HG03060 (cell line): ENCODE measurements around the gene OS9.
"Not testable (repeated sequence)": the region's sequence is repeated elsewhere in the genome, so short reads cannot be mapped to it uniquely, and the experiment has no call there.

Experiments
- ATAC-seq: cut with Tn5 transposase; IDR thresholded peaks from one replicate; pipeline ENCODE4 v1.9.1; 2021; ENCODE audit warnings: low read depth, moderate number of reproducible peaks; ENCODE audit not compliant: unreplicated experiment

Gene OS9

GRCh38 chr12:57694459-57695019 is 607 bp downstream of the OS9 start:
- no peak for ATAC-seq

GRCh38 chr12:57695770-57696432 is 2.0 kb downstream of the OS9 start:
- no peak for ATAC-seq

- no peak for ATAC-seq
Observed at GRCh38 chr12:57697076-57697475, 3.1 kb downstream of the OS9 start.

- ATAC-seq = no peak
Observed at GRCh38 chr12:57698414-57698813, 4.5 kb downstream of the OS9 start.

- no peak for ATAC-seq
Observed at GRCh38 chr12:57700317-57700716, 6.4 kb downstream of the OS9 start.

- no peak for ATAC-seq
Observed at GRCh38 chr12:57707250-57707649, 13.3 kb downstream of the OS9 start.

- ATAC-seq = no peak
Observed at GRCh38 chr12:57708296-57708695, 14.4 kb downstream of the OS9 start.

- ATAC-seq = no peak
Observed at GRCh38 chr12:57712701-57713100, 18.8 kb downstream of the OS9 start.

GRCh38 chr12:57713209-57713608 is 19.3 kb downstream of the OS9 start:
- no peak for ATAC-seq

GRCh38 chr12:57715036-57715748 is 21.3 kb downstream of the OS9 start:
- ATAC-seq = not testable (repeated sequence)

GRCh38 chr12:57715786-57716185 is 21.9 kb downstream of the OS9 start:
- no peak for ATAC-seq

- no peak for ATAC-seq
Observed at GRCh38 chr12:57716305-57716704, 22.4 kb downstream of the OS9 start.

- ATAC-seq = no peak
Observed at GRCh38 chr12:57717131-57717530, 23.2 kb downstream of the OS9 start.

GRCh38 chr12:57717846-57718640 is 24.1 kb downstream of the OS9 start:
- ATAC-seq = no peak

- no peak for ATAC-seq
Observed at GRCh38 chr12:57718641-57719528, 25.0 kb downstream of the OS9 start.

- ATAC-seq = no peak
Observed at GRCh38 chr12:57719777-57720605, 26.1 kb downstream of the OS9 start.

- no peak for ATAC-seq
Observed at GRCh38 chr12:57720606-57721595, 27.0 kb downstream of the OS9 start.
